ENCODE data around the gene BDH1. TPM values are rescaled to one million over a fixed set of nuclear protein-coding genes. Genes with fewer than 3 reads are reported as not detected.

Gene BDH1
- total RNA-seq, 1 donor from 2014 or later, result 57.9 TPM

DNA sequence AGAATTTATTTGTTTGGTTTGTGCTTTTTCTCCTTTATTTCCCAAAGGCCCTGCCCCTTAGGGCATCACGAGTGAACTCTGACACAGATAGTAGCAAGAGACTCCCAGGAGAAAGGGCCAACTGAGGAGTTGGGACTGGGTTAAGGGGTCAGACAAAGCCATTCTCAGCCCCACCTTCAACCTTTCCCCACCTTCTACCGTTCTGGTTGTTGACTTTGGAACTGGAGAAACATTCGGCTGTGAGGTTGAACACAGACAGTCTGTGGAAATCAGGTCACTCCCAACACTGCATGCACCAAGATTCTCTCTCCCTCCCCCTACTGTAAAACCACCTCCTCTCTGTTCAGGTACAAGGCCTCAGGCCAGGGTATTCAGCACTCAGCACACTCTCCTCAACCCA lies 3.9 kb upstream of the BDH1 start:
- intact Hi-C loops (cut with DNase I), result no loop called here
- ATAC-seq (ENCODE audit: poor library complexity) (no peak), DNase-seq (no peak)

DNA sequence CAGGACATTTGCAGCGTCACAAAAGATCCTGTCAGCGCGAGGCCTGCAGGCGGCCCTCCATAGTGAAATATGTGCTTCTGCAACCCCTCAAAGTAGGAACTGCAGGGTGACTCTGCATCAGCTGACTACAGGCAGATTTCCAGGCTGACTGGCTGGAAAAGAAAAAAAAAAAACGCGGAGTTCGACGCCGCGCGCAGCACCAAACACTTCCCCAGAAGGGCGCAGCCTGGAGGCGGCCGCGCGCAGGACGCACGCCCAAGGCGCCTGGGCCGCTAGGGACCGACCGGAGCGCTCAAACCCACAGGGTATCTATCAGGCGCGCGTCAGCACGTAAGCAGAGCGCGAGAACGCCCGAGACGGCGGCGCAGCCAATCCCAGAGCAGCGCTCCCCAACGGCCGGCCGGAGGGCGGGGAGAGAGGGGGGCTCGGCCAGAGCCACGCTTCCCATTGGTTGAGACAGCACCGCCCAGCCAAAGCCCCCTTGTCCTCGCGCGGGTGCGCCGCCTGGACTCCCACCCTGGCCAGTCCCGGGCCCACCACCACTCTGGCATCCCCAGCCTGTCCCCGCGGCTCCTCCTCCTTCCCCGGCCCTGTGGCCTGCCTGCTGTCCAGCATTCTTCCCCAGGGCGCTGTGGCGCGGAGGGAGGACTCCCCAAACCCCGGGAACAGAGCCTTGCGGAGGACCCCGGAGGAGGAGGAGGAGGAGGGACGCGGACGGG lies 1.0 kb downstream of the BDH1 start:
- intact Hi-C loops (cut with DNase I), result no loop called here
- DNase-seq, result peak; percentile 97
- peak; percentile 98 for ATAC-seq (ENCODE audit: poor library complexity)

DNA sequence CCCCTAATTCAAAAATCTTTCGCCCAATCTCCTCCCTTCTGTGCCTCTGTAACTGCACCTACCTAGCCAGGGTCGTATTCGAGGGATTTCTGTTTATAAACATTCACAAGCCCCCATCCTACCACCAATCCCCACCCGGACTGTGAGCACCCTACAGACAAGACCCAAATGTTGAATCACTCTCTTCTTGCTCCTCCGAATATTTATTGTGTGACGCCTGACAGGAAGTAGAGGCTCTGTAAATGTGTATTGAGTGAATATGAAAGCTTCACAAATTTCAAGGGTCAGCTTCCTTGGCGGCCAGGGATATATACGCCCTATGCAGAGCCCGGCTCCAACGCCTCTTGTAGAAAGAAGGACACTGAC lies 1.6 kb downstream of the BDH1 start:
- intact Hi-C loops (cut with DNase I), result no loop called here
- ATAC-seq (ENCODE audit: poor library complexity) (no peak), DNase-seq (no peak)

DNA sequence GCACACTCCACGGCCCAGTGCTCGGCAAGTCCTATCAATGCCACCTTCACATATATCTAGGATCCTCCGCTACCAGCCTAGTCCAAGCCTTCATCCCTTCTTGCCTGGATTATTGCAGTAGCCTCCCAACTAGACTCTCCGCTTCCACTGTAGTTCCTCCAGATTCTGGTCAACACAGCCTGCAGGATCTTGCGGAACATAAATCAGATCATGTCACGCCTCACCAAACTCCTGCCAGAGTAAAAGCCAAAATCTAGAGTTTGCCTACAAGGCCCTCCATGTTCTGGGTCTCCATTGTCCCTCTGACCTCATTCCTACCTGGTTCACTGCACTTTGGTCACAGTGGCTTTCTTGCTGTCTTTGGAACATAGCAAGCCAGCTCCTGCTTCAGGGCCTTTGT lies 3.6 kb downstream of the BDH1 start:
- intact Hi-C loops (cut with DNase I), result no loop called here

DNA sequence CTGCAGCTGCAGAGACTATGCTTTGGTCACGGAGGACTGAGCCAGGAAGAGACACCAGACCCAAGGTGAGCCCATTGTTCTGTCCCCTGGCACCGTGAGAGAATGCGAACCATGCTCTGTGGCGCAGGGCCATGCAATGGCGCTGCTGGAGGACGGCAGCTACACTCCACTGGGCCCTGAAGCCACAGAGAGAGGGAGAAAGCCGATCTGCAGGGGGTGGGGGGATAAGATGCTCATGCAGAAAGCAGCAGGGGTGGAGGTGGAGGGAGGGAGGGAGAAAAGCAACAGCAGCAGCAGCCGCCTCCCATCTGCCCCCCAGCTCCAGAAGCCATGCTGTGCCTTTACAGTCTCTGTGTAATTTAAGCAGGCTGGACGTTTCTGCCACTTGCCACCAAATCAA lies 5.3 kb downstream of the BDH1 start:
- DNase-seq (no peak), ATAC-seq (ENCODE audit: poor library complexity) (no peak)
- intact Hi-C loops (cut with DNase I), result no loop called here

More for the DNA sequence above, 3.6 kb downstream of the BDH1 start:
- ATAC-seq (ENCODE audit: poor library complexity), result no peak
- no peak for DNase-seq

DNA sequence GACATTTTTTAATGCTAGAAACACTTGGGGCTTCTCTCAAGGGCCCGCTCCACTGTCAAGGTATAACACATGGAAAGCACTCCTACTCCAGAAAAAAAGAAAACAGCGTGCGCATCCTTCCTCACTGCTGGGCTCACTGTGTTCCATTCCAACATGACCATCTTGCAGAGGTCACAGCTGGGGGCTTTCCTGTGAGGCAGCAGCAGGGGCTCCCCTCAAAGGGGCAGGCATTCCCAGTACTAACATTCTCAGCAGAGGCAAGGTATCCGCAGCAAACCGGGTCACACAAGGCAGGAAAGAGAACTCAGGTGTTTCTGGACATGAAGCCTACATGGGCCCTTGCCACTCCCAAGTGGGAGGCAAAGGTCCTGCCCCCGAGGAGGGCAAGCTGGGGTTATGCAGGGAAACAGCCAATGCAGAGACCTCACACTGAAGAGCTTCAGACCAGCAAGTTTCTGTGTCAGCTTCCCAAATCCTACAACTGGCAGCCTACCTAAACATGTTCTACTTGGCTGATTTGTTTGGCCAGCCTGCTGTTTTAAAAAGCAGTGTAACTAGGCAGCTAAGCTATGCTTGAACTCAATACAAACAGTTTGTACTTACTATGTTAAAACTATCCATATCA lies 6.4 kb downstream of the BDH1 start:
- peak; percentile 56 for ATAC-seq (ENCODE audit: poor library complexity)
- intact Hi-C loops (cut with DNase I), result no loop called here
- no peak for DNase-seq

DNA sequence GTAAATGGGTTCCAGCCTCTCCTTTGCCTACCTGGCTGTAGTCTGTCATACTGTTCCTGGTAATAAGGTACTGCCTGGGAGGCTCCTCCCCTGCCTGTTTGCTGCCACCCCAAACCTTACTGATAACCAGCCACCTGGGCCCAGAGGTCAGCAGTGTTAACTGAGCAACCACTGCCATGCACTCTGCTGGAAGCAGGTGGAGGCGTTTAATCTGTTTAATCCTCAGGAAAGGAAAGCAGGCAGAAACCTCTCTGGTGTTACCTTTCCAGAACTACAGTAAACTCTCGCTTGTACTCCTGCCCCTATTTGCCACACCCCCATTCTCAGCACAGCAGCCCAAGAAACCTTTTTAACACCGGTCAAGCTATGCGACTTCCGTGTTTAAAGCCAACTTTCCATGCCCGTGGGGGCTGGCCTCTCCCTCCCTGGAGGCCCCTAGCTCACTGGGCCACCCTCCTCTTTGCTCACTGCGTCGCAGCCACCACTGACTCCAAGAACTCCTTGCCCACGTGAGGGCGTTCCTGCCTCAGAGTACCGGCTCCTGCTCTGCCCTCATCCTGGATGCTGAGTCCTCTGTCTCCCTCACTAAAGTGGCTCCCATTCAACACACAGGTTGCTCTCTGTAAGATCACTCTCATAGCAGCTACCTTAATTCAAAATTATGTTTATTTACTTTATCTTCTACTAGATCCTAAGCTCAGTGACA lies 8.3 kb downstream of the BDH1 start:
- no peak for DNase-seq
- intact Hi-C loops (cut with DNase I), result no loop called here
- no peak for ATAC-seq (ENCODE audit: poor library complexity)

DNA sequence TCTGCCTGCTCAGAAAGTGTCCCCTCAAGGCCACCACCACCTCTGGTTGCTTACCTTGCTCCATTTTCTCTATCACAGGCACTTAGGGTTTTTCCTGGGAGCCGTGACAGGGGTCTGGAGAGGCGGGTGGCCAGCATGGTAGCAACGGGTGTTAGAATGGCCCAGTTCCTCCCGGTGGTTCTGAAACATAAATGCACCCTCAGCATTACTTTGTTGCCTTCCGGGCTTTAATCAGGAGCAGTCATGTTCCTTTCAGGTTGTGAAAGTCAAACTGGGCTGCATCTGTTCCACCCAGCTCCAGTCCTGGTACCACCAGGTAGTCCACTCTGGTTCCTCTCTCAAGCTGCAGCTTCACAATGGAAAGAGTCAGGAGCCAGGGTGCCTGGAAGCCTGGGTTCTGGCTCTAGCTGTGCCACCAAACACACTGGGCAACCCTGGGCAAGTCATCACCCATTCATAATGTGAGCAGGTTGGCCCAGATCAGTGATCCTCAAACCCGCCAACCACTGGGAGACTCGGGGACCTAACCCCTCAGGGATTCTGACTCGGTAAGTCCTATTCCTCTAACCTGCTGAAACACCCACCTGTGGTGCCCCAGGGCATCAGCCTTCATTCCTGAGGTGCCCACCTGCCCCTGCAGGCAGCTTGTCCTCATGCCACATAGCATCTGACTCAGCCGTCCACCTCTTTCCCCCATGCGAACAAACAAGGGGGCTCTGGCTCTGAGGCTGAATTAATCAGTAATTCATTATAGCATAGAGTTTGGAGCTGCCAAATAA lies 9.3 kb downstream of the BDH1 start:
- DNase-seq (no peak), ATAC-seq (ENCODE audit: poor library complexity) (no peak)
- intact Hi-C loops (cut with DNase I), result no loop called here

DNA sequence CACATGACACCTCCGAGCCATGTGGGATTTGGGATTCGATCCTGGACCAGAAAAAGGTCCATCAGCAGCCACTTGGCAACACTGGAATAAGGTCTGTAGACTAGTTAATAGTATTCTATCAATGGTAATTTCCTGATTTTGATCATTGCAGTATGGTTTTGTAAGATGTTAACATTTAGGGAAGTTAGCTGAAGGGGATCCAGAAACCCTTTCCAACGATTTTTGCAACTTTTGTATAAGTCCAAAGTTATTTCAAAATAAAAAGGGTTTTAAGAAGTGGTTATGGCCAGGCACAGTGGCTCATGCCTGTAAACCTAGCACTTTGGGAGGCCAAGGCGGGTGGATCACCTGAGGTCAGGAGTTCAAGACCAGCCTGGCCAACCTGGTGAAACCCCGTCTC lies 10.2 kb downstream of the BDH1 start:
- intact Hi-C loops (cut with DNase I), result no loop called here
- ATAC-seq (ENCODE audit: poor library complexity) (no peak), DNase-seq (no peak)

DNA sequence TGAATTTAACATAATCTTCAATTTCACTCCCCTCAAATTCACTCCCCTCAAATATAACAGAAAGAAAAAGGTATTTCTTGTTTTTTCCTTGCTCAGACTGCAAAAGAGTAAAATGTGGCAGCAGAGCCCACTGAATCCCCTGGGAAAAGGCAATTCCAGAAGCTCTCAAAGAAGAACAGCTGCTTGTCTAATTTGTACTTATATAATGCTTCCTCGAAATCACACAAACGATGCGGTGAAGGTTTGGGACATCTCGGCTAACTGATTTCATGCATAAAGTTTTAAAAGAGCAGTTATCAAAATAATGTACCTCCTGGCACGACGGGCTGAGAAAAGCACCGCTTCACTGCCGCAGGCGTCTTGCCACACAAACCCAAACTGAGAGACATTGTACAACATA lies 10.7 kb downstream of the BDH1 start:
- DNase-seq, result no peak
- ATAC-seq (ENCODE audit: poor library complexity), result no peak
- intact Hi-C loops (cut with DNase I), result no loop called here

DNA sequence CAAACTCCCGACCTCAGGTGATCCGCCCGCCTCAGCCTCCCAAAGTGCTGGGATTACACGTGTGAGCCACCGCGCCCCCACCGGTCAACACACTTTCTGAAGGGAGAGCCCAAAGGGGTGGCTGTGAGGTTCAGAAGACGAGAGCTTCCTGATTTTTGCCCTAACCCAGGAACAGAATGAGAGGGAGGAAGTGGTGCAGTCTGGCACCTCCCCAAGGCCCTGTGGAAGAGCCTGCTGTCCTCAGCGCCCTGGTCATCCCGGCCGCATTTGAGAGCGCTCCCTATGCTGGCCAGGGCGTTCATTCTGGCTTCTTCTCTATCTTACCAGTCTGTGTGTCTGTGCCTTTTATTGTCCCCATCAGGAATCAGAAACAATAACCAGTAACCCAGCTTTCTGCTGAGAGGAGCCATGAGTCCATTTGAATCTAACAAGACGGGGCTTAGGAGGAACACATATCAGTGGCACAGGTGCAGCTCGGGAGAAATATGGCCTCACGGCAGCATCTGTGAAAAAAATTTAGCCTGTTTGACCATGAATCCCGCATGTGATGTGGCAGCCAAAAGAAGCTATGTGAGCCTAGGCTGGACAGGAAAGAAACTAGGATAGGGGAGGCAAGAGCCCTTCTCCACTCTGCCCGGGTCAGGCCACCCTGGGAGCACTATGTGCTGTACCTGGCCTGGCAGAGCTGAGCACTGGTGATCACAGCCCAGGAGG lies 12.9 kb downstream of the BDH1 start:
- peak; percentile 53 for ATAC-seq (ENCODE audit: poor library complexity)
- peak; percentile 72 for DNase-seq
- intact Hi-C loops (cut with DNase I), result no loop called here

DNA sequence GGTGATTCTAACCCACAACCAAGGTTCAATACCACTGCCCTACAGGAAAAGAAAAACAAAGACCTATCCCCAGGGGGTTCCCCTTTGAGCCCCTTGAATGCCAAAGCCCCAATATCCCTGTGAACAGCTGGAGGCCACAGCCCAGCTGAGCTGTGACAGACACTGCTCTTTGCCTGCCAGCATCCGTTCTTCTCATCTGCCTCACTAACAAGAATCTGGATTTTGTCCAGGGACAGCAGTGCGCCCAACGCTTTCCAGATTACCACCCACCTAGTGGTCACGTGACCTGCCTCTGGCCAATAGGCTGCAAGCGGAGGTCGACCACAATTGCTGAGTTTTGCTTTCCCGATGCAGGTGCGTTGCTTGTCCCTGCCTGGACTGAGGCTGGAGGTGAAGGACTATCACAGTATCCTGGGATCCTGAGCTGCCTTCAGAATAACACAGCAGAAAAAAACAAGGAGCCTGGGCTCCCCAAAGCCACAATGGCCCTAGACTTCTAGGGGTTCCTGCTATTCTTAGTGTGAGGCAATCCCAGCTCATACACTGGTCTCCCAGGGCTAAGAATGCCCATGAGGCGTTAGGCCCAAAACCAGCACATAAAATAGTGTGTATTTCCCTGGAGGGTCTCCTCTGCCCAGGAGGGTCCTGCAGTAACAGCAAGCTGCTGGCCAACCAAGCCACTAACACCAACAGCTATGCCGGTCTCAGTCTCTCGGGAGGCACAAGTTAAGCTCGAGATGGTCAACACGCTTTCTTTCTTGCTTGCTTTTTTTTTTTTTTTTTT lies 13.8 kb downstream of the BDH1 start:
- DNase-seq (peak; percentile 78), ATAC-seq (ENCODE audit: poor library complexity) (peak; percentile 80)
- intact Hi-C loops (cut with DNase I), result no loop called here

DNA sequence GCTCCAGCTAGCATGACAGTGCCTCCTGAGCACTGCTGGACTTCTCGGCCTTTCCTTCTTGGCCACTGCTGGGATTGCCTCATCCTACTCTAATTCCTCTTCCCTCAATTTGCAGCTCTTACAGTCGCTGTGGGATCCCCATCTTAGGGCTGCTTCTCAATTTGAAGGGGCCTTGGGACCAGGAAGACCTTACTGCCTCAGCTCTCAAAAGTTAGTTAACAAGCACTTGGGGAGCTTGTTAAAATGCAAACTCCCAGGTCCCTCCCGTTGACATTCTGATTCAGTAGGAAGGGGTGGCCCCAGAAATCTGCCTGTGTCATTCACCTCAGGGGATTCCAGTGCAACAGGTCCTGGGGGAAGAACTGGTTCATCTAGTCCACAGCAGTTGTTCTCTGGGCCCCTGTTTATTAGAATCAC lies 14.8 kb downstream of the BDH1 start:
- intact Hi-C loops (cut with DNase I), result no loop called here
- ATAC-seq (ENCODE audit: poor library complexity) (no peak), DNase-seq (no peak)

DNA sequence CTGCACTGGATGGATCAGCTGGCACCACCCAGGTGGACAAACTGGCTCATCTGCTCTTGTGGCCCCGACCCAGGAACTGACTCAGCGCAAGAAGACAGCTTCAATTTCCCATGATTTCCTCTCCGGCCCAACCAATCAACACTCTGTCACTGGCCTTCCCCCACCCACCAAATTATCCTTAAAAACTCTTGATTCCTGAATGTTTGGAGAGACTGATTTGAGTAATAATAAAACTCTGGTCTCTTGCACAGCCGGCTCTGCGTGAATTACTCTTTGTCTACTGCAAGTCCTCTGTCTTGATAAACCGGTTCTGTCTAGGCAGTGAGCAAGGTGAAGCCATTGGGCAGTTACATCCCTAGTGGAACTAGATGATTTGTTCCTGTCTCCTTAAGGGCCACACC lies 16.1 kb downstream of the BDH1 start:
- DNase-seq, result no peak
- intact Hi-C loops (cut with DNase I), result no loop called here
- ATAC-seq (ENCODE audit: poor library complexity), result no peak

DNA sequence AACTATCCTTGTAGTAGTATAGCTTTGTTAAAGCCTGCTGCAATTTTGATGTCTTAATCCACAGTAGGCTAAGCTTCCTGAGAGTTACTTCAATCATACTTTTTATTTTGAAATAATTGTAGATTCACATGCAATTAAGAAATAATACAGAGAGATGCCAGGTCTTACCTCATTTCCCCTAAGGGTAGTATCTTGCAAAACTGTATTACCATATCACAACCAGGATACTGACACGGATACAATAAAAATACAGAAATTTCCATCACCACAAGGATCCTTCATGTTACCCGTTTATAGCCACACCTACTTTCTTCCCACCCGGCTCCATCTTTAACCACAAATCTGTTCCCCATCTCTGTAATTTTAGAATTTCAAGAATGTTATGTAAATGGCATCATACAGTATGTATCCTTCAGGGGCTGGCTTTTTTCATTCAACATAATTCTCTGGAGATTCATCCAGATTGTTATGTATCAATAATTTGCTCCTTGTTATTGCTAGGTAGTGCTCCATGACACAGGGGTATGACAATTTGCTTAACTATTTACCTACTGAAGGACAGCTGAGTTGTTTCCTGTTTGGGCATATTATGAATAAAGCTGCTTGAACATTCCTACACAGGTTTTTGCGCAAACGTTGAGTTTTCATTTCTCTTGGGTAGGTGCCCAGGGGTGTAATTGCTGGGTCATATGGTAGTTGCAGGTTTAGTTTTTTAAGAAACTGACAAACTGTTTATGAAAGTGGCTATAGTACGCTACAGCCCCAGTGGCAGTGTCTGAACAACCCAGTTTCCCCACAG lies 21.6 kb downstream of the BDH1 start:
- DNase-seq, result no peak
- intact Hi-C loops (cut with DNase I), result no loop called here
- ATAC-seq (ENCODE audit: poor library complexity), result peak; percentile 12

DNA sequence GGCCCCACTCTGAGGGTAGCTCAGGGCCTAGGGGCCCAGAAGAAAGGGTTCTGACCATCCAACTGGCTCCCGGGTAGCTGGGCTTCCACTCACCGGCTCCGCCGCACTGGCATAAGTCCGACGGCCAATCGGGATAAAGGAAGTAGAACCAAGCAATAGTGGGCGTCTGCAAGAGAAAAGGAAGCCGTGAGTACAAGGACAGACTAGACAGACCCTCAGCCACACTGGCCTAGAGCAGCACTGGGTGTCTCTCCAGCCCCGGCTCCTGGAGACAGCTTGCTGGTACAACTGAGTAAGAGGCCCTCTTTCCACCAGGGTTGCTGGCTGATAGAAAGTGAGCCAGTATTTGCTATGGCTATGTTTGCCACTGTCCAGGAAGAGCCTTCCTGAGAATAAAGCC lies 22.4 kb downstream of the BDH1 start:
- no peak for DNase-seq
- ATAC-seq (ENCODE audit: poor library complexity), result no peak
- intact Hi-C loops (cut with DNase I), result no loop called here

DNA sequence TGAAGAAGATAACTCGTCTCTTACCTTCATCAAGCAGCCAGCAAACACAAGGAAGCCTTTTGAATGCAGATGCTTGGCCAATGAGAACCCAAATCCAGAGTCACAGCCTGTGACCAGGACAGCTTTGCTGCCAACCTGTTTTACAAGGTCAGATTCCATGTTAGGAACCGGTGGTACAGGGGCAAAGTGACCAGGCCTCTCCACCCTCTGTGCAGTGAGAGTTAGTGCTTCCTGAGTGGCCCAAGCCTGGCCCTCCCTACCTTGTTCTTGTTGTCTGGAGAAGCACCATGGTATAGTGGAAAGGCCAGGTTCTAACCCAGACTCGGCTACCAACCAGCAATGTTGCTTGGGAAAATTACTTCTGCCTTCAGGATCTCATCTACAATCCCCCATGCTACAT lies 23.4 kb downstream of the BDH1 start:
- DNase-seq (no peak), ATAC-seq (ENCODE audit: poor library complexity) (no peak)
- intact Hi-C loops (cut with DNase I), result no loop called here

All from Right ventricle myocardium superior (tissue), 1 donor.